Left lung (tissue), 10 donors: Measurements from ENCODE around the gene UTF1. TPM values are rescaled to one million over a fixed set of nuclear protein-coding genes. Genes with fewer than 3 reads are reported as not detected.

Experiments used
- ATAC-seq: fragments of 200-7000 bp; cut with Tn5 transposase; one replicate; pipeline ENCODE4 v1.9.1; 2020; ENCODE audit warnings: moderate library complexity
- DNase-seq, 4 donors: peaks; one replicate each; pipeline ENCODE4 v3.0.0-alpha.2; 2013 to 2020
- H3K27ac ChIP-seq, 2 donors: fragments of 200-600 bp; sonication (generic) in 1 of 2; one replicate each; pipeline versions ENCODE4 v1.5.0 to v1.8.0; 2020 to 2021
- H3K27me3 ChIP-seq, 2 donors: fragments of 200-600 bp; sonication (generic) in 1 of 2; one replicate each; pipeline versions ENCODE4 v1.5.0 to v1.8.0; 2020 to 2021
- H3K36me3 ChIP-seq, 2 donors: fragments of 200-600 bp; sonication (generic) in 1 of 2; one replicate each; pipeline versions ENCODE4 v1.5.0 to v1.8.0; 2020 to 2021
- H3K4me1 ChIP-seq, 2 donors: fragments of 200-600 bp; one replicate each; pipeline ENCODE4 v1.8.0; 2021
- H3K4me3 ChIP-seq, 2 donors: fragments of 200-600 bp; sonication (generic) in 1 of 2; one replicate each; pipeline versions ENCODE4 v1.5.0 to v1.8.0; 2020 to 2021; ENCODE audit warnings: mild to moderate bottlenecking in 1 of 2
- H3K9me3 ChIP-seq, 2 donors: fragments of 200-600 bp; sonication (generic) in 1 of 2; one replicate each; pipeline versions ENCODE4 v1.5.0 to v1.8.0; 2020 to 2021
- intact Hi-C, 2 donors: fragments of 100-400 bp; cut with DNase I; formaldehyde crosslinking; loops; one replicate each; pipeline versions ENCODE4 v1.11.2 to v1.14.2; 2022
- polyA plus RNA-seq, 6 donors: library from polyadenylated mRNA; unstranded; fragments of 120-200 nt; gene quantifications; one replicate each; pipeline ENCODE4 v1.2.1, GENCODE V29; 2013; ENCODE audit not compliant: insufficient read length in 6 of 6
- total RNA-seq, 2 donors: library from RNA; stranded (reverse); fragmentation: NEBNext Ultra II Directional; extraction: Animal tissue kit (Norgen Biotek cat#: 25700); gene quantifications; one replicate each; pipeline ENCODE4 v1.2.1, GENCODE V29; 2021
- TF ChIP-seq, protein P1 (sequence below), 2 donors: fragments of 200-600 bp; sonication (generic) in 1 of 2; IDR thresholded peaks; one replicate each; pipeline versions ENCODE4 v1.5.0 to v1.8.0; 2021; ENCODE audit warnings: antibody characterized with exemption in 2 of 2
- donor health status: DM: no; HTN: yes; CAD: no.
- donor health status: DM: no; HTN: no; CAD: no.

UTF1 gene
- total and polyA plus RNA-seq, 8 donors: not detected

GRCh38 chr10:133196936-133197758 is 32.9 kb upstream of the UTF1 start:
- Histone ChIP-seq H3K27ac (no peak overlapping the region), H3K9me3 (no peaks in the 10 kb centered on the region), H3K4me3 (no peak overlapping the region), H3K27me3 (peaks cover 0 to 23% of the 10 kb centered on the region in 2 donors), H3K4me1 (no peaks in the 10 kb centered on the region), H3K36me3 (no peaks in the 10 kb centered on the region)
- TF ChIP-seq, protein P1, sequence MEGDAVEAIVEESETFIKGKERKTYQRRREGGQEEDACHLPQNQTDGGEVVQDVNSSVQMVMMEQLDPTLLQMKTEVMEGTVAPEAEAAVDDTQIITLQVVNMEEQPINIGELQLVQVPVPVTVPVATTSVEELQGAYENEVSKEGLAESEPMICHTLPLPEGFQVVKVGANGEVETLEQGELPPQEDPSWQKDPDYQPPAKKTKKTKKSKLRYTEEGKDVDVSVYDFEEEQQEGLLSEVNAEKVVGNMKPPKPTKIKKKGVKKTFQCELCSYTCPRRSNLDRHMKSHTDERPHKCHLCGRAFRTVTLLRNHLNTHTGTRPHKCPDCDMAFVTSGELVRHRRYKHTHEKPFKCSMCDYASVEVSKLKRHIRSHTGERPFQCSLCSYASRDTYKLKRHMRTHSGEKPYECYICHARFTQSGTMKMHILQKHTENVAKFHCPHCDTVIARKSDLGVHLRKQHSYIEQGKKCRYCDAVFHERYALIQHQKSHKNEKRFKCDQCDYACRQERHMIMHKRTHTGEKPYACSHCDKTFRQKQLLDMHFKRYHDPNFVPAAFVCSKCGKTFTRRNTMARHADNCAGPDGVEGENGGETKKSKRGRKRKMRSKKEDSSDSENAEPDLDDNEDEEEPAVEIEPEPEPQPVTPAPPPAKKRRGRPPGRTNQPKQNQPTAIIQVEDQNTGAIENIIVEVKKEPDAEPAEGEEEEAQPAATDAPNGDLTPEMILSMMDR (IDR thresholded peaks at IDR 0.05): no peak
- ATAC-seq (no peak), DNase-seq (peak in 1 of 4 donors; percentile 70)
- intact Hi-C loops: no loop called here

DNA sequence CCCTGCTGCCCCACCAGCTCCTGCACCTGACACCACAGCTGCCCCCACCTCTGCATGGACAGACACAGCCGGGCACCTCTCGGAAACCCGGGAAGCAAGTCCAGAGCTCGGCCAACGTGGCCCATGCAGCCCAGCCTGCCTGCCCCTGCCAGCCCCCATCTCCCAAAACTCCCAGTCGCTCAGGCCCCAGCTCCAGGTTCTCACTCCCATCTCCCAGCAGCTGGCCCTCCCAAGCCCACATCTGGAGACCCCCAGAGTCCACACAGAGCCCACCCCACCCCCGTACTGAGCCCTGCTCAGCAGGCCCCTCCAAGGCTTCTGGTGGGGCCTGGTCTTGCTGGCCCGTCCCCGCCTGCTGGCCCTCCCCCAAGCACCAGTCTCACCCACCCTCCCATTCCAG is 32.2 kb upstream of the UTF1 start:
- TF ChIP-seq, protein P1 (IDR thresholded peaks at IDR 0.05): no peak
- no peaks in the 10 kb centered on the region for H3K36me3 ChIP-seq
- no peaks in the 10 kb centered on the region for H3K4me1 ChIP-seq
- peaks cover 0 to 23% of the 10 kb centered on the region in 2 donors for H3K27me3 ChIP-seq
- H3K27ac ChIP-seq: no peak overlapping the region
- ATAC-seq (no peak), DNase-seq (peak in 1 of 4 donors; percentile 63)
- H3K4me3 ChIP-seq: no peak overlapping the region
- no peaks in the 10 kb centered on the region for H3K9me3 ChIP-seq
- intact Hi-C loops: no loop called here

- TF ChIP-seq, protein P1 (IDR thresholded peaks at IDR 0.05): no peak
- Histone ChIP-seq H3K27me3 (peaks cover 0 to 23% of the 10 kb centered on the region in 2 donors), H3K4me3 (no peak overlapping the region), H3K27ac (no peak overlapping the region), H3K4me1 (no peaks in the 10 kb centered on the region), H3K9me3 (no peaks in the 10 kb centered on the region), H3K36me3 (no peaks in the 10 kb centered on the region)
- intact Hi-C loops: no loop called here
- no peak for ATAC-seq
- DNase-seq: peak in 1 of 4 donors; percentile 74
Observed at GRCh38 chr10:133198206-133198605, 31.8 kb upstream of the UTF1 start.

DNA sequence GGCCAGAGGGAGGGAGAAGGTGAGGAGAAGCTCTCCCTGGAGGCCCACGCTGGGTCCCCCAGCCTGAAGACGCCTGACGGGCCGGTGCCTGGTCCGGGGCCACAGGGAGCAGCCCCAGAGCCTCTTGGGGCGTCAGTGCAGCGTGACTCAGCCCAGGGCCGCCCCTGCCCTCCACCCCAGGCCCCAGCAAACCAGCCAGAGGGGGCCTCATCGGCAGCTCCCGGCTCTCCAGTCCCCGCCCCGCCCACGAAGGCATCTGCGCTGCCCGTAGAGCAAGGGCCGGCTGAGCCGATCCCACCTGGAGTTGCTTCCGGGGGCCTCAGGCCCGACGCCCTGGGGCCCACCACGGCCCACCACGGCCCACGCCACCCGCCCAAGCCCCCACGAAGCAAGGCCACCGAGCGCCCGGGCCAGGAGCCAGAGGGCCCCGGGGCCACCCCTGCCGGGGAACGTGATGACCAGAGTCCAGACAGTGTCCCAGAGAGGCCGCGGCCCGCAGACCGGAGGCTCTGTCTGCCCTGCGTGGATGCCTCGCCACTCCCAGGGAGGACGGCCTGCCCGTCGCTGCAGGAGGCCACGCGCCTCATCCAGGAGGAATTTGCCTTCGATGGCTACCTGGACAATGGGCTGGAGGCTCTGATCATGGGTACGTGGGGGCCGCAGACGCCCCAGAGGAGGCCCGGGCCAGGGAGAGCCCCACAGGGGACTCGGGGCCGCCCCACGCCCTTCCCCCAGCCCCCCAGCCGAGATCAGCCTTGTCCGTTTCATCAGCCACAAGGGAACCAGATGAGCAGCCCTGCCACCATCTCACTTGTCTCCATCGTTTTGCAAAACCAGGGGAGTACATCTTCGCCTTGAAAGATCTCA is 31.2 kb upstream of the UTF1 start:
- TF ChIP-seq, protein P1 (IDR thresholded peaks at IDR 0.05): no peak
- H3K27ac ChIP-seq: no peak overlapping the region
- DNase-seq (peak in 1 of 4 donors; percentile 74), ATAC-seq (no peak)
- H3K9me3 ChIP-seq: no peaks in the 10 kb centered on the region
- peaks cover 0 to 23% of the 10 kb centered on the region in 2 donors for H3K27me3 ChIP-seq
- intact Hi-C loops: no loop called here
- H3K4me1 ChIP-seq: no peaks in the 10 kb centered on the region
- no peak overlapping the region for H3K4me3 ChIP-seq
- no peaks in the 10 kb centered on the region for H3K36me3 ChIP-seq

- Histone ChIP-seq H3K27me3 (peaks cover 0 to 23% of the 10 kb centered on the region in 2 donors), H3K4me1 (no peaks in the 10 kb centered on the region), H3K36me3 (no peaks in the 10 kb centered on the region), H3K9me3 (no peaks in the 10 kb centered on the region), H3K27ac (no peak overlapping the region), H3K4me3 (no peak overlapping the region)
- TF ChIP-seq, protein P1 (IDR thresholded peaks at IDR 0.05): no peak
- ATAC-seq: no peak
- DNase-seq: peak in 1 of 4 donors; percentile 53
- intact Hi-C loops: no loop called here
Observed at GRCh38 chr10:133199488-133199885, 30.5 kb upstream of the UTF1 start.
